CD14-positive monocyte (primary cell): Measurements from ENCODE around the gene C8G. TPM values are rescaled to one million over a fixed set of nuclear protein-coding genes. Genes with fewer than 3 reads are reported as not detected.

ENCODE experiments used
- DNase-seq, 3 donors: peaks; one replicate each; pipeline ENCODE4 v3.0.0-alpha.2; 2011 to 2022
- H2AFZ ChIP-seq: 2 replicates; pipeline ENCODE4 v1.6.0; 2012; ENCODE audit warnings: mild to moderate bottlenecking, low read depth, low read length, inconsistent platforms; ENCODE audit not compliant: insufficient read depth, poor library complexity, severe bottlenecking
- H3K27ac ChIP-seq, 2 donors: 1 replicate in 1 of 2; 2 replicates in 1 of 2; pipeline ENCODE4 v1.5.1; 2012 to 2013; ENCODE audit warnings: low read length in 2 of 2, control low read depth in 1 of 2, inconsistent platforms in 1 of 2, low read depth in 1 of 2, mild to moderate bottlenecking in 1 of 2
- H3K27me3 ChIP-seq, 2 donors: one replicate each; pipeline versions ENCODE4 v1.6.0 to v1.6.1; 2011 to 2013; ENCODE audit warnings: low read length in 2 of 2; ENCODE audit not compliant: control insufficient read depth in 2 of 2, insufficient read depth in 2 of 2
- H3K36me3 ChIP-seq, 2 donors: replicated peaks in 1 of 2; 1 replicate in 1 of 2; 2 replicates in 1 of 2; pipeline versions ENCODE4 v1.5.1 to v1.6.1; 2012 to 2013; ENCODE audit warnings: low read length in 2 of 2, control low read depth in 1 of 2, inconsistent platforms in 1 of 2, mild to moderate bottlenecking in 1 of 2; ENCODE audit not compliant: insufficient read depth in 2 of 2, control insufficient read depth in 1 of 2
- H3K4me1 ChIP-seq, 2 donors: 1 replicate in 1 of 2; 2 replicates in 1 of 2; pipeline versions ENCODE4 v1.5.1 to v1.6.1; 2012 to 2013; ENCODE audit warnings: low read length in 2 of 2, control low read depth in 1 of 2, inconsistent platforms in 1 of 2, mild to moderate bottlenecking in 1 of 2, moderate library complexity in 1 of 2; ENCODE audit not compliant: insufficient read depth in 2 of 2, control insufficient read depth in 1 of 2
- H3K4me2 ChIP-seq: replicated peaks from 2 replicates; pipeline ENCODE3; 2012; ENCODE audit warnings: low read length, moderate library complexity, mild to moderate bottlenecking; ENCODE audit not compliant: poor library complexity, severe bottlenecking; ENCODE audit errors: extremely low read depth
- H3K4me3 ChIP-seq, 3 experiments: fragments of 200-600 bp in 1 of 3; sonication (generic) in 1 of 3; replicated peaks in 1 of 3; 1 replicate in 2 of 3; 2 replicates in 1 of 3; pipeline ENCODE4 v1.5.1; 2011 to 2013; ENCODE audit warnings: low read length in 3 of 3, mild to moderate bottlenecking in 3 of 3, control low read depth in 2 of 3, low read depth in 2 of 3, inconsistent platforms in 1 of 3, moderate library complexity in 1 of 3
- H3K79me2 ChIP-seq: 2 replicates; pipeline ENCODE4 v1.6.0; 2012; ENCODE audit warnings: mild to moderate bottlenecking, control low read depth, inconsistent platforms, low read length, moderate library complexity; ENCODE audit not compliant: insufficient read depth
- H3K9ac ChIP-seq: 2 replicates; pipeline ENCODE4 v1.6.0; 2017; ENCODE audit warnings: low read length, mild to moderate bottlenecking; ENCODE audit not compliant: insufficient read depth, poor library complexity, severe bottlenecking
- H3K9me3 ChIP-seq, 2 donors: replicated peaks in 1 of 2; 1 replicate in 1 of 2; 2 replicates in 1 of 2; pipeline versions ENCODE4 v1.5.1 to v1.6.1; 2012 to 2013; ENCODE audit warnings: low read length in 2 of 2, control low read depth in 1 of 2; ENCODE audit not compliant: control insufficient read depth in 1 of 2, insufficient read depth in 1 of 2
- H4K20me1 ChIP-seq: 2 replicates; pipeline ENCODE4 v1.6.0; 2012; ENCODE audit warnings: mild to moderate bottlenecking, low read length, control low read depth, moderate library complexity; ENCODE audit not compliant: insufficient read depth
- H3K27ac Mint-ChIP-seq, 7 donors: one replicate each; pipeline ENCODE4 v1.8.0; 2020; ENCODE audit warnings: mild to moderate bottlenecking in 7 of 7, mixed read lengths in 7 of 7, moderate library complexity in 6 of 7, inconsistent platforms in 2 of 7
- H3K27me3 Mint-ChIP-seq, 3 donors: one replicate each; pipeline ENCODE4 v1.8.0; 2021 to 2022; ENCODE audit warnings: low read depth in 3 of 3, mild to moderate bottlenecking in 3 of 3, mixed read lengths in 3 of 3, moderate library complexity in 3 of 3, inconsistent platforms in 1 of 3
- H3K36me3 Mint-ChIP-seq, 2 donors: one replicate each; pipeline ENCODE4 v1.8.0; 2020; ENCODE audit warnings: mixed read lengths in 2 of 2, inconsistent platforms in 1 of 2, mild to moderate bottlenecking in 1 of 2
- H3K4me1 Mint-ChIP-seq: one replicate; pipeline ENCODE4 v1.8.0; 2020; ENCODE audit warnings: mild to moderate bottlenecking, mixed read lengths
- H3K4me3 Mint-ChIP-seq, 2 donors: one replicate each; pipeline ENCODE4 v1.8.0; 2020; ENCODE audit warnings: mild to moderate bottlenecking in 2 of 2, mixed read lengths in 2 of 2, moderate library complexity in 1 of 2
- H3K9me3 Mint-ChIP-seq, 7 donors: one replicate each; pipeline ENCODE4 v1.8.0; 2020 to 2022; ENCODE audit warnings: mixed read lengths in 7 of 7, mild to moderate bottlenecking in 6 of 7, moderate library complexity in 6 of 7, inconsistent platforms in 2 of 7
- WGBS: methylation state at CpG from one replicate; pipeline ENCODE4 v1.1.5; 2013; ENCODE audit warnings: missing lambda C conversion rate; ENCODE audit not compliant: insufficient coverage; 5-methylcytosine and 5-hydroxymethylcytosine counted together
- intact Hi-C, 2 donors: fragments of 100-400 bp; cut with micrococcal nuclease; formaldehyde crosslinking; loops; one replicate each; pipeline versions ENCODE4 v1.15.0 to v1.15.1; 2023
- polyA plus RNA-seq, 3 donors: library from polyadenylated mRNA; depleted of rRNA in 1 of 3; unstranded in 2 of 3; stranded (reverse) in 1 of 3; fragments of 300-500 nt in 2 of 3; fragments of >200 nt in 1 of 3; fragmentation: Illumina TruSeq in 2 of 3; gene quantifications; 1 replicate in 2 of 3; 2 replicates in 1 of 3; pipeline ENCODE4 v1.2.3, GENCODE V29; 2012 to 2021
- TF ChIP-seq, protein P1 (sequence below): fragments of 200-600 bp; IDR thresholded peaks from one replicate; pipeline ENCODE4 v1.8.0; 2022; ENCODE audit warnings: antibody characterized with exemption, mild to moderate bottlenecking

The C8G gene
- polyA plus RNA-seq, 3 donors = 0.55 to 0.72 TPM; not detected in 1

DNA sequence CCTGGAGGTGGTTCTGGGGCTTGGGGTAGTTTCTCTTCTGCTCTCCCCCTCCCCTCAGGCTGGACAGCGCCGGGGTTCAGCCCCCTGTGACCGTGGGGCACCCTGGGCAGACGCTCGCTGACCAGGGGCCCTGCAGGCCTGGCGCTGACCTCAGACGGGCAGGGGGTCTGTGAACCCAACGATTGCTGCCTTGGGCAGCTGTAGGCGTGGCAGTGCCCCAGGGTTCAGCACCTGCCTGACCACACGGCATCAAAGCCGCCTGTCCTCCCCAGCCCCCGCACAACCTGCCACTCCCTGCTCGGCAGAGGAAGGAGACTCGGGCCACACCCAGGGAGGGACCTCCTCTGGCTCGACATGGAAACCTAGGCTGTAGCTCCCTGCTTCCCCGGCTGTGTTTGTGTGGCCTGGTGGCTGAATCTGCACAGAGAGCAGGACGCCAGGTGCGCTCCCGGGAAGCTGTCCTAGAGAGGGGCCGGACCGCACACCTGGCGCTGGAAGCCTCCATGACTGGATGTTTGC is 19.2 kb downstream of the C8G start:
- no peaks in the 10 kb centered on the region for H3K36me3 ChIP-seq
- H3K4me1 Mint-ChIP-seq = peaks cover 16% of the 10 kb centered on the region

DNA sequence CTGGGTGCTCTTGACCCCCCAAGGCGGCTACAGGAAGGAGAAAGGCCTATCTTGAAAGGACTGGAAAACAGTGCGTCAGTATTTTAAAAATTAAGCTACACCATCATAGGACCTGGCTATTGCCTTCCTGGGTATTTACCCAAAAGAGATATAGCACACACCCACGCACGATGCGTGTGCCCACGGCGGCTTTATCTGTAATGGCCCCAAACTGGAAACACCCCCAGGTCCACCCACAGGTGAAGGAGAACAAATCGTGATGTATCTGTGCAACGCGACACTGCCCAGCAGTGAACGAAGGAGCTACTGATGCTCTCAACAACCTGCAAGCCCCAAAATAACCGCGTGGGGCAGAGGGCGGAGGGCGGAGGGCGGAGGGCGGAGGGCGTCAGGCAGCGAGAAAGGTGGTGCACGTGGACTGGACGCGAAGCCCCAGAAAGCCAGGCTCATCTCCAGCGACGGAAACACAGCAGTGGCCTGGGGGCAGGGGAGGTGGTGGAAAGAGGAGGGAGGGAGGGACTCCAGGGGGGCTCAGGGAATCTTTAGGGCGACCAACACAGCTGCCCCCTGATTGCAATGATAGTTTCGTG is 19.9 kb downstream of the C8G start:
- no peaks in the 10 kb centered on the region for H4K20me1 ChIP-seq
- no peaks in the 10 kb centered on the region for H3K36me3 ChIP-seq
- peaks cover 10 to 17% of the 10 kb centered on the region in 2 donors for H3K4me1 ChIP-seq
- no peak overlapping the region for H3K4me3 ChIP-seq
- no peaks in the 10 kb centered on the region for H3K27me3 ChIP-seq
- DNase-seq = no peak
- H3K27ac Mint-ChIP-seq = no peak overlapping the region
- WGBS = 90% methylated on average over 21 of the region's 26 CpGs
- no peak overlapping the region for H3K27ac ChIP-seq
- intact Hi-C loops = no loop called here
- no peak overlapping the region for H3K4me2 ChIP-seq
- TF ChIP-seq, protein P1, sequence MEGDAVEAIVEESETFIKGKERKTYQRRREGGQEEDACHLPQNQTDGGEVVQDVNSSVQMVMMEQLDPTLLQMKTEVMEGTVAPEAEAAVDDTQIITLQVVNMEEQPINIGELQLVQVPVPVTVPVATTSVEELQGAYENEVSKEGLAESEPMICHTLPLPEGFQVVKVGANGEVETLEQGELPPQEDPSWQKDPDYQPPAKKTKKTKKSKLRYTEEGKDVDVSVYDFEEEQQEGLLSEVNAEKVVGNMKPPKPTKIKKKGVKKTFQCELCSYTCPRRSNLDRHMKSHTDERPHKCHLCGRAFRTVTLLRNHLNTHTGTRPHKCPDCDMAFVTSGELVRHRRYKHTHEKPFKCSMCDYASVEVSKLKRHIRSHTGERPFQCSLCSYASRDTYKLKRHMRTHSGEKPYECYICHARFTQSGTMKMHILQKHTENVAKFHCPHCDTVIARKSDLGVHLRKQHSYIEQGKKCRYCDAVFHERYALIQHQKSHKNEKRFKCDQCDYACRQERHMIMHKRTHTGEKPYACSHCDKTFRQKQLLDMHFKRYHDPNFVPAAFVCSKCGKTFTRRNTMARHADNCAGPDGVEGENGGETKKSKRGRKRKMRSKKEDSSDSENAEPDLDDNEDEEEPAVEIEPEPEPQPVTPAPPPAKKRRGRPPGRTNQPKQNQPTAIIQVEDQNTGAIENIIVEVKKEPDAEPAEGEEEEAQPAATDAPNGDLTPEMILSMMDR = no peak
- no peak overlapping the region for H3K4me3 Mint-ChIP-seq
- H3K9me3 Mint-ChIP-seq = peaks cover 0 to 2% (median 0%) of the 10 kb centered on the region in 7 donors
- no peaks in the 10 kb centered on the region for H3K36me3 Mint-ChIP-seq
- peak overlapping the region; percentile 23 for H2AFZ ChIP-seq
- peaks cover 16% of the 10 kb centered on the region for H3K4me1 Mint-ChIP-seq
- H3K27me3 Mint-ChIP-seq = peaks cover 9 to 20% (median 14%) of the 10 kb centered on the region in 3 donors
- no peaks in the 10 kb centered on the region for H3K79me2 ChIP-seq
- no peak overlapping the region for H3K9ac ChIP-seq
- H3K9me3 ChIP-seq = no peaks in the 10 kb centered on the region

More for the DNA sequence above, 19.2 kb downstream of the C8G start:
- H3K4me1 ChIP-seq = peaks cover 10 to 17% of the 10 kb centered on the region in 2 donors
- peak overlapping the region; percentile 23 for H2AFZ ChIP-seq
- no peaks in the 10 kb centered on the region for H3K36me3 Mint-ChIP-seq
- H4K20me1 ChIP-seq = no peaks in the 10 kb centered on the region
- H3K4me3 ChIP-seq = no peak overlapping the region
- H3K27me3 Mint-ChIP-seq = peaks cover 9 to 20% (median 14%) of the 10 kb centered on the region in 3 donors
- intact Hi-C loops = no loop called here
- no peaks in the 10 kb centered on the region for H3K27me3 ChIP-seq
- 89% methylated on average over 16 of the region's 22 CpGs for WGBS
- H3K9me3 ChIP-seq = no peaks in the 10 kb centered on the region
- no peaks in the 10 kb centered on the region for H3K79me2 ChIP-seq
- no peak overlapping the region for H3K27ac Mint-ChIP-seq
- TF ChIP-seq, protein P1 = no peak
- no peak overlapping the region for H3K4me3 Mint-ChIP-seq
- H3K9ac ChIP-seq = no peak overlapping the region
- peaks cover 0 to 2% (median 0%) of the 10 kb centered on the region in 7 donors for H3K9me3 Mint-ChIP-seq
- no peak overlapping the region for H3K4me2 ChIP-seq
- DNase-seq = no peak
- H3K27ac ChIP-seq = no peak overlapping the region
